K562 (cell line): ENCODE measurements around the gene ABI2.

Experiments used
- CTCF ChIP-seq, 3 experiments: IDR thresholded peaks in 2 of 3; conservative IDR thresholded peaks in 1 of 3; 2 replicates each; pipeline ENCODE4 v1.5.1; 2011 to 2012; ENCODE audit warnings: low read length in 3 of 3, mild to moderate bottlenecking in 3 of 3, control low read depth in 2 of 3, improper control_type of control experiment in 1 of 3, inconsistent platforms in 1 of 3, low read depth in 1 of 3, mixed read lengths in 1 of 3, moderate library complexity in 1 of 3; ENCODE audit not compliant: insufficient read depth in 2 of 3
- LCOR ChIP-seq: sonication (generic); formaldehyde crosslinking; IDR thresholded peaks from 2 replicates; pipeline ENCODE4 v1.8.0; 2022; ENCODE audit warnings: mild to moderate bottlenecking, missing genetic modification reagents
- MXI1 ChIP-seq: IDR thresholded peaks from 2 replicates; pipeline ENCODE4 v1.6.1; 2011; ENCODE audit warnings: low read depth, mild to moderate bottlenecking, improper control_type of control experiment, low read length
- RBBP5 ChIP-seq: fragments of 200-600 bp; sonication (generic); IDR thresholded peaks from 2 replicates; pipeline ENCODE4 v1.6.1; 2012; ENCODE audit warnings: borderline replicate concordance, mild to moderate bottlenecking, low read length, control low read depth, inconsistent platforms; ENCODE audit not compliant: insufficient read depth, poor library complexity, severe bottlenecking
- RFX5 ChIP-seq: IDR thresholded peaks from 2 replicates; pipeline ENCODE4 v1.6.1; 2011; ENCODE audit warnings: low read depth, mild to moderate bottlenecking, improper control_type of control experiment, low read length
- SRSF9 ChIP-seq: fragments of 200-400 bp; formaldehyde crosslinking; IDR thresholded peaks from 2 replicates; pipeline ENCODE4 v1.6.1; 2017; ENCODE audit warnings: low read depth, low read length, borderline replicate concordance
- ZNF398 ChIP-seq: fragments of 250-450 bp; sonication (Bioruptor Pico); IDR thresholded peaks from 2 replicates; pipeline ENCODE4 v1.8.0; 2021; ENCODE audit warnings: moderate library complexity, mild to moderate bottlenecking, inconsistent platforms

GRCh38 chr2:203490391-203490790 lies 162.2 kb downstream of the ABI2 start:
- TF ChIP-seq ZNF398 (no peak), SRSF9 (no peak), CTCF (IDR thresholded peaks at IDR 0.05 in 2 of 3, conservative IDR thresholded peaks at IDR 0.05 in 1 of 3; ENCODE audit: insufficient read depth in 2 of 3, low read depth in 1 of 3, low read length in 3 of 3) (no peak), LCOR (CRISPR knock-in tag) (no peak), RFX5 (no peak), RBBP5 (no peak), MXI1 (no peak)
